ENCODE data around the gene SPATS2L. TPM values are rescaled to one million over a fixed set of nuclear protein-coding genes. Genes with fewer than 3 reads are reported as not detected.
A peak's percentile ranks its signal among the peaks of the same experiment; 100 is the strongest.

Gene SPATS2L
- total and polyA plus RNA-seq, 2 of the 13 experiments (the other 11 are each of a cell fraction or from before 2014, with no cell fraction given) = 154 to 212 TPM

DNA sequence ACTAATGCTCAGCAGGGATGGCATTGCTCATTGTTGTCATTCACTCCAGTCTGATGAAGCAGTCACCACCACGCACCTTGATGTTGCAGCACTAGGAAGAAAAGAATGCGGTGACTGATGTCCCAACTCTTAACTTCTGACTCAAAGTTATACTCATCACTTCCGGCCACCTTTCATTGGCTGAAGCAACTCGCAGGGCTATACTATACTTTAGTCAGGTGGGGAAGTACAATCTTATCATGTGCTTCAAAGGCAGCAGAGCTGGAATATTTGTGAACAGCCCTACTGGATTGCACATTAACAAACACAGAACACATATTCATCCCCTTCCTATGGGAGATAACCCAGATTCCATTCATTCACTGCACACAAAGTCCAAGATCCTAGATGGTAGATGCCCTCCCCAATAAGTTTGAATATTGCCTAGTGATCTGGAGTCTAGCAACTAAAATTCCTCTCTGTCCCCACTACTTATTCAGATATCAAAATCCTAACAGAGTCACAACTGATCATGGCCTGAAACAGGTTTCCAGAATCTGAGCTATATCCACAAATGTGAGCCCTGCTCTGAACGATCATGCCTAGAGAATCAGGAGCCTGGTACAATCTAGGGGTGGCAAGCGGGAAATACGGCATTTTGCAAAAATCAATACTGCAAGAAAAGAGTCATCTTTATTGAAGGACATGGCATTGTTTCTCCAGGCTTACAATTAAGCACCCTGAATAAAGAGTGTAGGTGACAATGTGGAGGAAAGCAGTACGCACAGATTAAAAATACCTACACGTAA, 3.4 kb upstream of the SPATS2L start (continued):
- no peak for TF ChIP-seq MLLT10 (CRISPR knock-in tag; IDR thresholded peaks at IDR 0.05)
- peak; percentile 88 for TF ChIP-seq ATF1 (CRISPR knock-in tag; IDR thresholded peaks at IDR 0.05)
- TF ChIP-seq FOXP1 (IDR thresholded peaks at IDR 0.05) = no peak
- peak; percentile 80 for TF ChIP-seq FOXP1 (CRISPR knock-in tag; IDR thresholded peaks at IDR 0.05)
- TF ChIP-seq AKAP8 (CRISPR knock-in tag; IDR thresholded peaks at IDR 0.05) = no peak
- no peak for TF ChIP-seq ZNF33B (CRISPR knock-in tag; IDR thresholded peaks at IDR 0.05)
- no peak for TF ChIP-seq ZNF235 (CRISPR knock-in tag; IDR thresholded peaks at IDR 0.05; ENCODE audit: borderline replicate concordance)
- TF ChIP-seq, protein P1, sequence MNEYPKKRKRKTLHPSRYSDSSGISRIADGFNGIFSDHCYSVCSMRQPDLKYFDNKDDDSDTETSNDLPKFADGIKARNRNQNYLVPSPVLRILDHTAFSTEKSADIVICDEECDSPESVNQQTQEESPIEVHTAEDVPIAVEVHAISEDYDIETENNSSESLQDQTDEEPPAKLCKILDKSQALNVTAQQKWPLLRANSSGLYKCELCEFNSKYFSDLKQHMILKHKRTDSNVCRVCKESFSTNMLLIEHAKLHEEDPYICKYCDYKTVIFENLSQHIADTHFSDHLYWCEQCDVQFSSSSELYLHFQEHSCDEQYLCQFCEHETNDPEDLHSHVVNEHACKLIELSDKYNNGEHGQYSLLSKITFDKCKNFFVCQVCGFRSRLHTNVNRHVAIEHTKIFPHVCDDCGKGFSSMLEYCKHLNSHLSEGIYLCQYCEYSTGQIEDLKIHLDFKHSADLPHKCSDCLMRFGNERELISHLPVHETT (CRISPR knock-in tag; conservative IDR thresholded peaks at IDR 0.05) = no peak; the same call in 1 of the 2 replicates
- no peak for TF ChIP-seq CBX1 (IDR thresholded peaks at IDR 0.05; ENCODE audit: low read depth)
- TF ChIP-seq TOPORS (CRISPR knock-in tag; IDR thresholded peaks at IDR 0.05) = no peak
- TF ChIP-seq, protein P2, sequence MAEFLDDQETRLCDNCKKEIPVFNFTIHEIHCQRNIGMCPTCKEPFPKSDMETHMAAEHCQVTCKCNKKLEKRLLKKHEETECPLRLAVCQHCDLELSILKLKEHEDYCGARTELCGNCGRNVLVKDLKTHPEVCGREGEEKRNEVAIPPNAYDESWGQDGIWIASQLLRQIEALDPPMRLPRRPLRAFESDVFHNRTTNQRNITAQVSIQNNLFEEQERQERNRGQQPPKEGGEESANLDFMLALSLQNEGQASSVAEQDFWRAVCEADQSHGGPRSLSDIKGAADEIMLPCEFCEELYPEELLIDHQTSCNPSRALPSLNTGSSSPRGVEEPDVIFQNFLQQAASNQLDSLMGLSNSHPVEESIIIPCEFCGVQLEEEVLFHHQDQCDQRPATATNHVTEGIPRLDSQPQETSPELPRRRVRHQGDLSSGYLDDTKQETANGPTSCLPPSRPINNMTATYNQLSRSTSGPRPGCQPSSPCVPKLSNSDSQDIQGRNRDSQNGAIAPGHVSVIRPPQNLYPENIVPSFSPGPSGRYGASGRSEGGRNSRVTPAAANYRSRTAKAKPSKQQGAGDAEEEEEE (CRISPR knock-in tag; IDR thresholded peaks at IDR 0.05; ENCODE audit: borderline replicate concordance) = no peak
- no peak for TF ChIP-seq PRPF4 (IDR thresholded peaks at IDR 0.05; ENCODE audit: low read depth, low read length, poor library complexity, severe bottlenecking)
- TF ChIP-seq IRF2 (CRISPR knock-in tag; IDR thresholded peaks at IDR 0.05) = no peak
- TF ChIP-seq MTF1 (CRISPR knock-in tag; IDR thresholded peaks at IDR 0.05) = no peak
- TF ChIP-seq ZNF598 (CRISPR knock-in tag; IDR thresholded peaks at IDR 0.05; ENCODE audit: borderline replicate concordance) = no peak
- no peak for TF ChIP-seq RARG (CRISPR knock-in tag; IDR thresholded peaks at IDR 0.05; ENCODE audit: low read depth)
- no peak for TF ChIP-seq ZC3H13 (CRISPR knock-in tag; IDR thresholded peaks at IDR 0.05)
- TF ChIP-seq, protein P3, sequence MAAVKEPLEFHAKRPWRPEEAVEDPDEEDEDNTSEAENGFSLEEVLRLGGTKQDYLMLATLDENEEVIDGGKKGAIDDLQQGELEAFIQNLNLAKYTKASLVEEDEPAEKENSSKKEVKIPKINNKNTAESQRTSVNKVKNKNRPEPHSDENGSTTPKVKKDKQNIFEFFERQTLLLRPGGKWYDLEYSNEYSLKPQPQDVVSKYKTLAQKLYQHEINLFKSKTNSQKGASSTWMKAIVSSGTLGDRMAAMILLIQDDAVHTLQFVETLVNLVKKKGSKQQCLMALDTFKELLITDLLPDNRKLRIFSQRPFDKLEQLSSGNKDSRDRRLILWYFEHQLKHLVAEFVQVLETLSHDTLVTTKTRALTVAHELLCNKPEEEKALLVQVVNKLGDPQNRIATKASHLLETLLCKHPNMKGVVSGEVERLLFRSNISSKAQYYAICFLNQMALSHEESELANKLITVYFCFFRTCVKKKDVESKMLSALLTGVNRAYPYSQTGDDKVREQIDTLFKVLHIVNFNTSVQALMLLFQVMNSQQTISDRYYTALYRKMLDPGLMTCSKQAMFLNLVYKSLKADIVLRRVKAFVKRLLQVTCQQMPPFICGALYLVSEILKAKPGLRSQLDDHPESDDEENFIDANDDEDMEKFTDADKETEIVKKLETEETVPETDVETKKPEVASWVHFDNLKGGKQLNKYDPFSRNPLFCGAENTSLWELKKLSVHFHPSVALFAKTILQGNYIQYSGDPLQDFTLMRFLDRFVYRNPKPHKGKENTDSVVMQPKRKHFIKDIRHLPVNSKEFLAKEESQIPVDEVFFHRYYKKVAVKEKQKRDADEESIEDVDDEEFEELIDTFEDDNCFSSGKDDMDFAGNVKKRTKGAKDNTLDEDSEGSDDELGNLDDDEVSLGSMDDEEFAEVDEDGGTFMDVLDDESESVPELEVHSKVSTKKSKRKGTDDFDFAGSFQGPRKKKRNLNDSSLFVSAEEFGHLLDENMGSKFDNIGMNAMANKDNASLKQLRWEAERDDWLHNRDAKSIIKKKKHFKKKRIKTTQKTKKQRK (IDR thresholded peaks at IDR 0.05; ENCODE audit: low read length) = no peak
- TF ChIP-seq ADNP (CRISPR knock-in tag; IDR thresholded peaks at IDR 0.05) = no peak
- TF ChIP-seq HMG20B (CRISPR knock-in tag; conservative IDR thresholded peaks at IDR 0.05) = peak; percentile 94
- TF ChIP-seq ZNF781 (CRISPR knock-in tag; IDR thresholded peaks at IDR 0.05; ENCODE audit: borderline replicate concordance, not compliant biosample characterization) = peak; percentile 83
- TF ChIP-seq, protein P4, sequence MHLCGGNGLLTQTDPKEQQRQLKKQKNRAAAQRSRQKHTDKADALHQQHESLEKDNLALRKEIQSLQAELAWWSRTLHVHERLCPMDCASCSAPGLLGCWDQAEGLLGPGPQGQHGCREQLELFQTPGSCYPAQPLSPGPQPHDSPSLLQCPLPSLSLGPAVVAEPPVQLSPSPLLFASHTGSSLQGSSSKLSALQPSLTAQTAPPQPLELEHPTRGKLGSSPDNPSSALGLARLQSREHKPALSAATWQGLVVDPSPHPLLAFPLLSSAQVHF (CRISPR knock-in tag; IDR thresholded peaks at IDR 0.05) = no peak
- TF ChIP-seq ZNF549 (CRISPR knock-in tag; IDR thresholded peaks at IDR 0.05) = no peak
- TF ChIP-seq SMARCE1 (IDR thresholded peaks at IDR 0.05; ENCODE audit: borderline replicate concordance) = no peak
- no peak for TF ChIP-seq RFXAP (CRISPR knock-in tag; IDR thresholded peaks at IDR 0.05; ENCODE audit: borderline replicate concordance)
- peak; percentile 74; the same call in 1 of the 2 replicates for TF ChIP-seq ZNF878 (CRISPR knock-in tag; IDR thresholded peaks at IDR 0.05)
